CD14-positive monocyte (primary cell): ENCODE measurements around the gene MDFI. TPM values are rescaled to one million over a fixed set of nuclear protein-coding genes. Genes with fewer than 3 reads are reported as not detected.

Experiments used
- DNase-seq, 3 donors: peaks; one replicate each; pipeline ENCODE4 v3.0.0-alpha.2; 2011 to 2022
- H2AFZ ChIP-seq: 2 replicates; pipeline ENCODE4 v1.6.0; 2012; ENCODE audit warnings: mild to moderate bottlenecking, low read depth, low read length, inconsistent platforms; ENCODE audit not compliant: insufficient read depth, poor library complexity, severe bottlenecking
- H3K27ac ChIP-seq, 2 donors: 1 replicate in 1 of 2; 2 replicates in 1 of 2; pipeline ENCODE4 v1.5.1; 2012 to 2013; ENCODE audit warnings: low read length in 2 of 2, control low read depth in 1 of 2, inconsistent platforms in 1 of 2, low read depth in 1 of 2, mild to moderate bottlenecking in 1 of 2
- H3K27me3 ChIP-seq, 2 donors: one replicate each; pipeline versions ENCODE4 v1.6.0 to v1.6.1; 2011 to 2013; ENCODE audit warnings: low read length in 2 of 2; ENCODE audit not compliant: control insufficient read depth in 2 of 2, insufficient read depth in 2 of 2
- H3K36me3 ChIP-seq, 2 donors: replicated peaks in 1 of 2; 1 replicate in 1 of 2; 2 replicates in 1 of 2; pipeline versions ENCODE4 v1.5.1 to v1.6.1; 2012 to 2013; ENCODE audit warnings: low read length in 2 of 2, control low read depth in 1 of 2, inconsistent platforms in 1 of 2, mild to moderate bottlenecking in 1 of 2; ENCODE audit not compliant: insufficient read depth in 2 of 2, control insufficient read depth in 1 of 2
- H3K4me1 ChIP-seq, 2 donors: 1 replicate in 1 of 2; 2 replicates in 1 of 2; pipeline versions ENCODE4 v1.5.1 to v1.6.1; 2012 to 2013; ENCODE audit warnings: low read length in 2 of 2, control low read depth in 1 of 2, inconsistent platforms in 1 of 2, mild to moderate bottlenecking in 1 of 2, moderate library complexity in 1 of 2; ENCODE audit not compliant: insufficient read depth in 2 of 2, control insufficient read depth in 1 of 2
- H3K4me2 ChIP-seq: replicated peaks from 2 replicates; pipeline ENCODE3; 2012; ENCODE audit warnings: low read length, moderate library complexity, mild to moderate bottlenecking; ENCODE audit not compliant: poor library complexity, severe bottlenecking; ENCODE audit errors: extremely low read depth
- H3K4me3 ChIP-seq, 3 experiments: fragments of 200-600 bp in 1 of 3; sonication (generic) in 1 of 3; replicated peaks in 1 of 3; 1 replicate in 2 of 3; 2 replicates in 1 of 3; pipeline ENCODE4 v1.5.1; 2011 to 2013; ENCODE audit warnings: low read length in 3 of 3, mild to moderate bottlenecking in 3 of 3, control low read depth in 2 of 3, low read depth in 2 of 3, inconsistent platforms in 1 of 3, moderate library complexity in 1 of 3
- H3K79me2 ChIP-seq: 2 replicates; pipeline ENCODE4 v1.6.0; 2012; ENCODE audit warnings: mild to moderate bottlenecking, control low read depth, inconsistent platforms, low read length, moderate library complexity; ENCODE audit not compliant: insufficient read depth
- H3K9ac ChIP-seq: 2 replicates; pipeline ENCODE4 v1.6.0; 2017; ENCODE audit warnings: low read length, mild to moderate bottlenecking; ENCODE audit not compliant: insufficient read depth, poor library complexity, severe bottlenecking
- H3K9me3 ChIP-seq, 2 donors: replicated peaks in 1 of 2; 1 replicate in 1 of 2; 2 replicates in 1 of 2; pipeline versions ENCODE4 v1.5.1 to v1.6.1; 2012 to 2013; ENCODE audit warnings: low read length in 2 of 2, control low read depth in 1 of 2; ENCODE audit not compliant: control insufficient read depth in 1 of 2, insufficient read depth in 1 of 2
- H4K20me1 ChIP-seq: 2 replicates; pipeline ENCODE4 v1.6.0; 2012; ENCODE audit warnings: mild to moderate bottlenecking, low read length, control low read depth, moderate library complexity; ENCODE audit not compliant: insufficient read depth
- H3K27ac Mint-ChIP-seq, 7 donors: one replicate each; pipeline ENCODE4 v1.8.0; 2020; ENCODE audit warnings: mild to moderate bottlenecking in 7 of 7, mixed read lengths in 7 of 7, moderate library complexity in 6 of 7, inconsistent platforms in 2 of 7
- H3K27me3 Mint-ChIP-seq, 3 donors: one replicate each; pipeline ENCODE4 v1.8.0; 2021 to 2022; ENCODE audit warnings: low read depth in 3 of 3, mild to moderate bottlenecking in 3 of 3, mixed read lengths in 3 of 3, moderate library complexity in 3 of 3, inconsistent platforms in 1 of 3
- H3K36me3 Mint-ChIP-seq, 2 donors: one replicate each; pipeline ENCODE4 v1.8.0; 2020; ENCODE audit warnings: mixed read lengths in 2 of 2, inconsistent platforms in 1 of 2, mild to moderate bottlenecking in 1 of 2
- H3K4me1 Mint-ChIP-seq: one replicate; pipeline ENCODE4 v1.8.0; 2020; ENCODE audit warnings: mild to moderate bottlenecking, mixed read lengths
- H3K4me3 Mint-ChIP-seq, 2 donors: one replicate each; pipeline ENCODE4 v1.8.0; 2020; ENCODE audit warnings: mild to moderate bottlenecking in 2 of 2, mixed read lengths in 2 of 2, moderate library complexity in 1 of 2
- H3K9me3 Mint-ChIP-seq, 7 donors: one replicate each; pipeline ENCODE4 v1.8.0; 2020 to 2022; ENCODE audit warnings: mixed read lengths in 7 of 7, mild to moderate bottlenecking in 6 of 7, moderate library complexity in 6 of 7, inconsistent platforms in 2 of 7
- CTCF ChIP-seq: fragments of 200-600 bp; IDR thresholded peaks from one replicate; pipeline ENCODE4 v1.8.0; 2022; ENCODE audit warnings: antibody characterized with exemption, mild to moderate bottlenecking
- WGBS: methylation state at CpG from one replicate; pipeline ENCODE4 v1.1.5; 2013; ENCODE audit warnings: missing lambda C conversion rate; ENCODE audit not compliant: insufficient coverage; 5-methylcytosine and 5-hydroxymethylcytosine counted together
- intact Hi-C, 2 donors: fragments of 100-400 bp; cut with micrococcal nuclease; formaldehyde crosslinking; loops; one replicate each; pipeline versions ENCODE4 v1.15.0 to v1.15.1; 2023
- polyA plus RNA-seq, 3 donors: library from polyadenylated mRNA; depleted of rRNA in 1 of 3; unstranded in 2 of 3; stranded (reverse) in 1 of 3; fragments of 300-500 nt in 2 of 3; fragments of >200 nt in 1 of 3; fragmentation: Illumina TruSeq in 2 of 3; gene quantifications; 1 replicate in 2 of 3; 2 replicates in 1 of 3; pipeline ENCODE4 v1.2.3, GENCODE V29; 2012 to 2021

Gene MDFI
- polyA plus RNA-seq, 3 donors: not detected

- TF ChIP-seq CTCF: no peak
- H3K27me3 ChIP-seq: no peaks in the 10 kb centered on the region
- H3K4me3 ChIP-seq: no peak overlapping the region
- DNase-seq: no peak
- H3K36me3 Mint-ChIP-seq: peaks cover 46 to 73% of the 10 kb centered on the region in 2 donors
- 94% methylated on average over 8 of the region's 15 CpGs for WGBS
- no peaks in the 10 kb centered on the region for H3K9me3 Mint-ChIP-seq
- H3K27ac Mint-ChIP-seq: no peak overlapping the region
- no peak overlapping the region for H3K27ac ChIP-seq
- no peak overlapping the region for H3K9ac ChIP-seq
- no peaks in the 10 kb centered on the region for H3K79me2 ChIP-seq
- H3K4me1 ChIP-seq: no peaks in the 10 kb centered on the region
- no peaks in the 10 kb centered on the region for H3K9me3 ChIP-seq
- no peak overlapping the region for H2AFZ ChIP-seq
- H3K36me3 ChIP-seq: peaks cover 25 to 41% of the 10 kb centered on the region in 2 donors
- peak overlapping the region in 1 of 2 donors; percentile 37 for H3K4me3 Mint-ChIP-seq
- H3K27me3 Mint-ChIP-seq: peaks cover 0 to 2% (median 0%) of the 10 kb centered on the region in 3 donors
- H3K4me2 ChIP-seq: no peak overlapping the region
- no peaks in the 10 kb centered on the region for H3K4me1 Mint-ChIP-seq
- intact Hi-C loops: loop anchor here in 1 of 2 donors (5.0 kb wide), 1 partner anchor 227 kb away; no protein-coding TSS in a partner anchor
- peaks cover 5% of the 10 kb centered on the region for H4K20me1 ChIP-seq
Observed at GRCh38 chr6:41594766-41595165, 43.5 kb upstream of the MDFI start.

DNA sequence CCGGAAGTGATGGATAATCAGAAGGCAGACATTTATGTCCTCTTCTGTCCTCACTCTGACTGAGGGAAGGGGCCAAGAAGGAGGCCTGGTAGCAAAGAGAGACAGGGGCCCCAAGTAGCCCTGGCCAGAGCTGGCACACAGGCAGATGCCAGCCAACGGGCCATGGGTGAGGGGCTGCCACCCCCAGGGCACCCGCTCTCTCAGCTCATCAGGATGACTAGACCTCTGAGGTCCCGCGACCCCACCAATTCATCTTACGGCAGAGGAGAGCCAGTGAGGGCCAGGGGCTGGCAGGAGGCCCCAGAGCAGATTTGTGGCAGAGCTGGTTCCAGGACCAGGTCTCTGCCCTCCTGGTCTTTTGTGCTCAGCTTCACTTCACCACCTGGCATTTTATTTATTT is 43.1 kb upstream of the MDFI start:
- Histone ChIP-seq H3K36me3 (peaks cover 25 to 37% of the 10 kb centered on the region in 2 donors), H3K4me1 (no peaks in the 10 kb centered on the region), H4K20me1 (peaks cover 5% of the 10 kb centered on the region), H3K9ac (no peak overlapping the region), H2AFZ (no peak overlapping the region), H3K9me3 (no peaks in the 10 kb centered on the region), H3K79me2 (no peaks in the 10 kb centered on the region), H3K27ac (no peak overlapping the region), H3K4me2 (no peak overlapping the region), H3K4me3 (no peak overlapping the region), H3K27me3 (no peaks in the 10 kb centered on the region)
- DNase-seq: no peak
- intact Hi-C loops: no loop called here
- TF ChIP-seq CTCF: no peak
- Mint-ChIP-seq H3K4me3 (peak overlapping the region in 1 of 2 donors; percentile 37), H3K9me3 (no peaks in the 10 kb centered on the region), H3K36me3 (peaks cover 46 to 69% of the 10 kb centered on the region in 2 donors), H3K27me3 (peaks cover 0 to 2% (median 0%) of the 10 kb centered on the region in 3 donors), H3K4me1 (no peaks in the 10 kb centered on the region), H3K27ac (no peak overlapping the region)
- WGBS: 100% methylated on average over 5 of the region's 6 CpGs
